GM12892 (cell line): ENCODE data around the gene TSPAN15.
"Not testable (repeated sequence)": the region's sequence is repeated elsewhere in the genome, so short reads cannot be mapped to it uniquely, and the experiment has no call there.

ENCODE experiments used
- POLR2A ChIP-seq: IDR thresholded peaks from 2 replicates; pipeline ENCODE4 v1.6.1; 2011; ENCODE audit warnings: low read depth, low read length, control low read depth
- TAF1 ChIP-seq: IDR thresholded peaks from 2 replicates; pipeline ENCODE4 v1.6.1; 2011; ENCODE audit warnings: low read depth, mild to moderate bottlenecking, control low read depth, low read length, borderline replicate concordance

DNA sequence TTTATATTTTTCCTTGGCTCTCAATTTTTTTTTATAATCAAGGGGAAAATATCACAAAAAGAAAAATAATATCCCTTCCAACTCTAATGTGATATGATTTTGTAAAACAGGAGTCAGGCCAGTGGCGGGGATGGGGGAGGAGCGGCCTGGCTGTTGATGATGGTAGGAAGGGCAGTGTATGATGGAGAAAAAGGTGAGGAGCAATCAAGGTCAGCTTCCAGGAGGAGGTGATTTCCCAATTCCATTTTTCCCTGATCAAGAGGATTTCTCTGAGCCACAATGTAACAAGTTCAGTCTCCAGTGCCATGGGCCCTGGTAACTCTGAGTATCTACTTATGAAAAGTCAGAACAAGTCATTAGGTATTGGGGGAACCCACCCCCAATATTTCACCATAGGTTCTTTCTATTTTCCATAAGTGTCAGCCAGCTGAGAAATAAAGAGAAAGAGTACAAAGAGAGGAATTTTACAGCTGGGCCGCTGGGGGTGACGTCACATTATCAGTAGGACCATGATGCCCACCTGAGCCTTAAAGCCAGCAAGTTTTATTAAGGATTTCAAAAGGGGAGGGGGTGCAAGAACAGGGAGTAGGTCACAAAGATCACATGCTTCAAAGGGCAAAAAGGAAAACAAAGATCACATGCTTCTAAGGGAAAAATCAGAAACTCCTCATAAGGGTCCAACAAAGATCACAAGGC, 37.0 kb downstream of the TSPAN15 start:
- TF ChIP-seq POLR2A, TAF1: not testable (repeated sequence)
